ENCODE results near the gene LZTS2. TPM values are rescaled to one million over a fixed set of nuclear protein-coding genes. Genes with fewer than 3 reads are reported as not detected.
A peak's percentile ranks its signal among the peaks of the same experiment; 100 is the strongest.

Gene LZTS2
- total and polyA plus RNA-seq, 2 of the 8 experiments (the other 6 are each of a cell fraction or from before 2014, with no cell fraction given) = 75.7 to 99.5 TPM

GRCh38 chr10:101050208-101051069 is 50.8 kb downstream of the LZTS2 start (continued):
- TF ChIP-seq TEAD4 (IDR thresholded peaks at IDR 0.05; ENCODE audit: low read depth, low read length) = no peak
- peak; percentile 65 for TF ChIP-seq SUZ12 (IDR thresholded peaks at IDR 0.05; ENCODE audit: low read length)
- TF ChIP-seq EZH2 (IDR thresholded peaks at IDR 0.05; ENCODE audit: low read depth, low read length, severe bottlenecking) = peak; percentile 72
- TF ChIP-seq TBP (IDR thresholded peaks at IDR 0.05; ENCODE audit: low read depth, low read length) = 0 out of 2 replicates have a peak, but pooled peaks have one; percentile 31
- peak; percentile 65; the same call in 1 of the 2 replicates for TF ChIP-seq TCF12 (IDR thresholded peaks at IDR 0.05; ENCODE audit: low read depth, low read length)
- peak; percentile 64 to 74 for TF ChIP-seq RAD21 (IDR thresholded peaks at IDR 0.05 in 1 of 2, conservative IDR thresholded peaks at IDR 0.05 in 1 of 2; ENCODE audit: low read depth in 2 of 2, low read length in 2 of 2)
- TF ChIP-seq CBX5 (IDR thresholded peaks at IDR 0.05; ENCODE audit: low read depth, low read length) = no peak
- TF ChIP-seq ASH2L (IDR thresholded peaks at IDR 0.05; ENCODE audit: low read length) = peak; percentile 38
- TF ChIP-seq MAX (IDR thresholded peaks at IDR 0.05) = peak; percentile 91
- TF ChIP-seq TAF7 (optimal IDR thresholded peaks at IDR 0.05; ENCODE audit: borderline replicate concordance, low read depth, low read length) = peak; percentile 22
